ENCODE measurements around the gene EVC. TPM values are rescaled to one million over a fixed set of nuclear protein-coding genes. Genes with fewer than 3 reads are reported as not detected.

EVC gene
- total and polyA plus RNA-seq, 2 experiments from 2014 or later = 2.5 to 45.3 TPM

DNA sequence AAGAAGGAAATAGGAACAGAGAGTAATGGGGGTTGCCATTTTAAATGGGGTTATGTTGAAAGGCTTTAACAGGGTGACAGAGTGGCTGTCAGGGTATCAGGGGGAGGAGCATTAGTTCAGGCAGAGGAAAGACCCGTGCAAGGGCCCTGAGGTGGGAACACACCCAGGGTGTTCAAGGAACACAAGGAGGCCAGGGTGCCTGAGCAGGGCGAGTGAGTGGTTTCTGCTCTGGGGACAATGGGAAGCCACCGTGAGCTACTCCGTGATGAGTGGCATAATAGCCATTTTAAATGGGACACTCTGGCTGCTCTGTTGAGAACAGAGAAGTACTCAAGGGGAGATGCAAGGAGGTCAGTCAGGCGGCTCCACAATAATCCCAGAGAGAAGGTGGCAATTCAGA lies 7.2 kb upstream of the EVC start:
- H3K27me3 ChIP-seq = no peaks in the 10 kb centered on the region
- no peak overlapping the region for H3K27ac ChIP-seq
- H3K4me1 ChIP-seq (ENCODE audit: low read depth) = no peaks in the 10 kb centered on the region
- no peaks in the 10 kb centered on the region for H3K9me3 ChIP-seq (ENCODE audit: low read depth)
- H3K4me3 ChIP-seq = no peak overlapping the region
- DNase-seq (ENCODE audit: low read depth in 1 of 2, low spot score in 1 of 2) = no peak
- TF ChIP-seq, protein P1, sequence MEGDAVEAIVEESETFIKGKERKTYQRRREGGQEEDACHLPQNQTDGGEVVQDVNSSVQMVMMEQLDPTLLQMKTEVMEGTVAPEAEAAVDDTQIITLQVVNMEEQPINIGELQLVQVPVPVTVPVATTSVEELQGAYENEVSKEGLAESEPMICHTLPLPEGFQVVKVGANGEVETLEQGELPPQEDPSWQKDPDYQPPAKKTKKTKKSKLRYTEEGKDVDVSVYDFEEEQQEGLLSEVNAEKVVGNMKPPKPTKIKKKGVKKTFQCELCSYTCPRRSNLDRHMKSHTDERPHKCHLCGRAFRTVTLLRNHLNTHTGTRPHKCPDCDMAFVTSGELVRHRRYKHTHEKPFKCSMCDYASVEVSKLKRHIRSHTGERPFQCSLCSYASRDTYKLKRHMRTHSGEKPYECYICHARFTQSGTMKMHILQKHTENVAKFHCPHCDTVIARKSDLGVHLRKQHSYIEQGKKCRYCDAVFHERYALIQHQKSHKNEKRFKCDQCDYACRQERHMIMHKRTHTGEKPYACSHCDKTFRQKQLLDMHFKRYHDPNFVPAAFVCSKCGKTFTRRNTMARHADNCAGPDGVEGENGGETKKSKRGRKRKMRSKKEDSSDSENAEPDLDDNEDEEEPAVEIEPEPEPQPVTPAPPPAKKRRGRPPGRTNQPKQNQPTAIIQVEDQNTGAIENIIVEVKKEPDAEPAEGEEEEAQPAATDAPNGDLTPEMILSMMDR (IDR thresholded peaks at IDR 0.05; ENCODE audit: low read depth, low read length) = no peak
- no peaks in the 10 kb centered on the region for H3K36me3 ChIP-seq

DNA sequence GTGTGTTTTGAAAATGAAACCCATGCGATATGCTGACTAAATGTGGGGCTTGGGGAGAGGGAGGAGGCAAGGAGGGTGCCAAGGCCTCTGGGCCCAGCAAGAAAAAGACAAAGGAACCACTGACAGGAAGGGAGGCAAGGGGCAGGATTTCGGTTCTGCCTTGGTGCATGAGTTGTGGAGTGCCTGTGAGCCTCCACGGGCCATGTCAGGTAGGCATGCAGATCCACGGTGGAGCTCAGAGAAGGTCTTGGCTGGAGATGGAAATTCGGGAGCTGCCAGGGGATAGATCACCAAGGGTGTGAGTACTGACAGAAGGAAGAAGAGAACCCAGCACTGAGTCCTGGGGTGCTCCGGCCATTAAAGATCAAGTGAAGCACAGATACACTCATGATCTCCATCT lies 6.7 kb upstream of the EVC start:
- H3K4me1 ChIP-seq (ENCODE audit: low read depth) = no peaks in the 10 kb centered on the region
- no peak overlapping the region for H3K27ac ChIP-seq
- H3K4me3 ChIP-seq = no peak overlapping the region
- no peaks in the 10 kb centered on the region for H3K27me3 ChIP-seq
- no peaks in the 10 kb centered on the region for H3K36me3 ChIP-seq
- DNase-seq (ENCODE audit: low read depth in 1 of 2, low spot score in 1 of 2) = no peak
- TF ChIP-seq, protein P1 (IDR thresholded peaks at IDR 0.05; ENCODE audit: low read depth, low read length) = no peak
- H3K9me3 ChIP-seq (ENCODE audit: low read depth) = no peaks in the 10 kb centered on the region

DNA sequence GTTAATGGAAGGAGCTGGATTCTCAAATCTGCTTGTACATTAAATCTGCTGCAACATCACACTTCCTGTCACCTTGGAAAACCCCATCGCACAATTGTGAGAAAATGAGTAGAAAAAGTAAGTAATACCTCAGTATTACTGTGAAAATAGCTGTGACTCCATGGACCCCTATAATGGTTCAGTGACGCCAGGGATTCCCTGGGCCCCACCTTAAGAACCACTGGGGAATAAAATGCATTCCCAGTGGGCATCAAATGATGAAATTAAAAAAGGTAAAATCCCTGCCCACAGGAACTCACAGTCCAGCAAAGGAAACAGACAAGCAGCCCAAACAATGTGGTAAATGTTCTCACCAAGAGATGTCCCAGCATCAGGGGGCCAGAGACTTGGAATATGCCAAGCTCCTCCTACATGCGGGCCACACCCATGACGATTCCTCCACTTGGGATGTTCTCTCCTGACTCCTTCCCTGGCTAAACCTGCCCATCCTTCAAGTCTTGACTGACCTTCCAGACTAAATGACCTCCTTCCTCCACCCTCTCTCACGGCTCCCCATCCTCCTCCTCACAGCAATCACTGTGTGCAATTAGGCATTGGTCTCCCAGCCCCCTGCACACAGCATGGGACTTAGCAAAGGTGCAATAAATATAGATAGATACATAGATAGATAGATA lies 5.2 kb upstream of the EVC start:
- no peak overlapping the region for H3K4me3 ChIP-seq
- no peaks in the 10 kb centered on the region for H3K27me3 ChIP-seq
- no peaks in the 10 kb centered on the region for H3K9me3 ChIP-seq (ENCODE audit: low read depth)
- DNase-seq (ENCODE audit: low read depth in 1 of 2, low spot score in 1 of 2) = peak; percentile 58 to 69
- no peaks in the 10 kb centered on the region for H3K36me3 ChIP-seq
- no peak overlapping the region for H3K27ac ChIP-seq
- TF ChIP-seq, protein P1 (IDR thresholded peaks at IDR 0.05; ENCODE audit: low read depth, low read length) = no peak
- H3K4me1 ChIP-seq (ENCODE audit: low read depth) = no peaks in the 10 kb centered on the region

DNA sequence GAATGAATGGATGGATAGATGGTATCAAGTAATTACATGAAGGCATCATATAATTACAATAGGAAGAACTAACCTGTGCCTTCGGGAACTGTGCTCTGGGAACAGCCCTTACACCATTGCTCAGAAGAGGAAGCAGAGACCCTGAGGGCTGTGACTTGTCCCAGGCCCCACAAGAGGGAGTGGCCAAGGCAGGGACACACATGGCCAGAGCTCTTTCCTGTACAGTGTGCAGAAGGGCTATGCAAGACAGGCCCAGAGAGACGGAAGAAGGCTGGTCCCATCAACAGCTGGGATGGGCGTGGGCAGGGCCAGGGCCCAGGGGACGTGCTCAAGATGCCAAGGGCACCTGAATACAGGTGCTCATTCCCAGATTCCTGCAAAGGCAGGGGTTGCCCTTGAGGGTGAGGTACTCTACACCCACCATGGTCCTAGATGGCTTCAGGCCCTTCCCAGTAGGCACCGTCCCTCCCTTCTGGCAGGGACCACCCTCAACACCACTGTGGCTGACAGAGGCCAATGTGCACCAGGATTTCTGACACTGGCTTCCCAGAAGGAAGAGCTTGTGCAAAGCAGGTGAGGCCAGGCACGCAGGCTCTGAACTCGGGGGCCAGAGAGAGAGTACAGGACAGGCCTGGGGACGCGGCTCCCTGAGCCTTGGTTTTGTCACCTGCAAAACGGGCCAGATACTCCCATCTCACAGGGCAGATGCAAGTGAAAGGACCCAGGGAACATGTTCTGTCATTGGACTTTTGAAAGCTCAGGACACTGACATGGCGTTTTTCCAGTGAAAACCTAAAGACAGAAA lies 4.3 kb upstream of the EVC start:
- H3K27ac ChIP-seq = no peak overlapping the region
- no peaks in the 10 kb centered on the region for H3K27me3 ChIP-seq
- TF ChIP-seq, protein P1 (IDR thresholded peaks at IDR 0.05; ENCODE audit: low read depth, low read length) = no peak
- no peak for DNase-seq (ENCODE audit: low read depth in 1 of 2, low spot score in 1 of 2)
- no peaks in the 10 kb centered on the region for H3K9me3 ChIP-seq (ENCODE audit: low read depth)
- no peak overlapping the region for H3K4me3 ChIP-seq
- H3K36me3 ChIP-seq = no peaks in the 10 kb centered on the region
- no peaks in the 10 kb centered on the region for H3K4me1 ChIP-seq (ENCODE audit: low read depth)

DNA sequence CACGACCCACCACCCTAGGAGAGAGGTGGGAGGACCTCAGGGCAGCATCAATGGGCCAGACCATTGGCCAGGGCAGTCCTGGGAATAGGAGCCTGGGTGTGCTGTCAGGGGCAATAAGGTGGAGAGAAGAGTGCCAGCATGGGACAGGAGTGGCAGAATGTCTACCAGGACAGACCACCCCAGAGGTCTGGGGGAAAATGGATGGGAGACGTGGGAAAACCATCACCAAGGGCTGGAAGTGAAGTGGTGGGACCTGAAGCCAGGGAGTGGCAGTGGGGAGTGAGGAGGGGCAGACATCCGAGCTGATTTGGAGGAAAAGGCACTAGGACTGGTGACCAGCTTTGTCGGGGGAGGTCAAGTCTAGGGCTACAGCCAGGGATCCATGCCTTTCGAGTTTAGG lies 3.6 kb upstream of the EVC start:
- DNase-seq (ENCODE audit: low read depth in 1 of 2, low spot score in 1 of 2) = no peak
- H3K27ac ChIP-seq = no peak overlapping the region
- H3K36me3 ChIP-seq = no peaks in the 10 kb centered on the region
- TF ChIP-seq, protein P1 (IDR thresholded peaks at IDR 0.05; ENCODE audit: low read depth, low read length) = no peak
- no peaks in the 10 kb centered on the region for H3K4me1 ChIP-seq (ENCODE audit: low read depth)
- no peaks in the 10 kb centered on the region for H3K9me3 ChIP-seq (ENCODE audit: low read depth)
- H3K27me3 ChIP-seq = no peaks in the 10 kb centered on the region
- H3K4me3 ChIP-seq = no peak overlapping the region

All from cardiac muscle cell (in vitro differentiated cells and primary cell).